ENCODE results near the gene PAK1IP1.
"Not testable (repeated sequence)": the region's sequence is repeated elsewhere in the genome, so short reads cannot be mapped to it uniquely, and the experiment has no call there.

DNA sequence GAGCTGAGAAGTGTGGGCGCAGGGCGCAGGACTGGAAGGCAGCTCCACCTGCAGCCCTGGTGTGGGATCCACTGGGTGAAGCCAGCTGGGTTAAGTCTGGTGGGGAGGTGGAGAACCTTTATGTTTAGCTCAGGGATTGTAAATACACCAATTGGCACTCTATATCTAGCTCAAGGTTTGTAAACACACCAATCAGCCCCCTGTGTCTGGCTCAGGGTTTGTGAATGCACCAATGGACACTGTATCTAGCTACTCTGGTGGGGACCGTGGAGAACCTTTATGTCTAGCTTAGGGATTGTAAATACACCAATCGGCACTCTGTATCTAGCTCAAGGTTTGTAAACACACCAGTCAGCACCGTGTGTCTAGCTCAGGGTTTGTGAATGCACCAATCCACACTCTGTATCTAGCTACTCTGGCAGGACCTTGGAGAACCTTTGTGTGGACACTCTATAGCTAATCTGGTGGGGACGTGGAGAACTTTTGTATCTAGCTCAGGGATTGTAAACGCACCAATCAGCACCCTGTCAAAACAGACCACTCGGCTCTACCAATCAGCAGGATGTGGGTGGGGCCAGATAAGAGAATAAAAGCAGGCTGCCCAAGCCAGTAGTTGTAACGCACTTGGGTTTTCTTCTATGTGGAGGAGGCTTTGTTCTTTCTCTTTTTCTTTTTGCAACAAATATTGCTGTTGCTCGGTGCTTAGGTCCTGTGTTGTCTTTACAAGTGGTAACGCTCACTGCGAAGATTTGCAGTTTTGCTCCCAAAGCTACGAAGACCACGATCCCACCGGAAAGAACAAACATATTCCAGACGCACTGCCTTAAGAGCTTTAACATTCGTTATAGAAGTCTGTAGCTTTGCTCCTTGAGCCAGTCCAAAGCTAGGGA, 26.4 kb downstream of the PAK1IP1 start:
- TF ChIP-seq, protein P1, sequence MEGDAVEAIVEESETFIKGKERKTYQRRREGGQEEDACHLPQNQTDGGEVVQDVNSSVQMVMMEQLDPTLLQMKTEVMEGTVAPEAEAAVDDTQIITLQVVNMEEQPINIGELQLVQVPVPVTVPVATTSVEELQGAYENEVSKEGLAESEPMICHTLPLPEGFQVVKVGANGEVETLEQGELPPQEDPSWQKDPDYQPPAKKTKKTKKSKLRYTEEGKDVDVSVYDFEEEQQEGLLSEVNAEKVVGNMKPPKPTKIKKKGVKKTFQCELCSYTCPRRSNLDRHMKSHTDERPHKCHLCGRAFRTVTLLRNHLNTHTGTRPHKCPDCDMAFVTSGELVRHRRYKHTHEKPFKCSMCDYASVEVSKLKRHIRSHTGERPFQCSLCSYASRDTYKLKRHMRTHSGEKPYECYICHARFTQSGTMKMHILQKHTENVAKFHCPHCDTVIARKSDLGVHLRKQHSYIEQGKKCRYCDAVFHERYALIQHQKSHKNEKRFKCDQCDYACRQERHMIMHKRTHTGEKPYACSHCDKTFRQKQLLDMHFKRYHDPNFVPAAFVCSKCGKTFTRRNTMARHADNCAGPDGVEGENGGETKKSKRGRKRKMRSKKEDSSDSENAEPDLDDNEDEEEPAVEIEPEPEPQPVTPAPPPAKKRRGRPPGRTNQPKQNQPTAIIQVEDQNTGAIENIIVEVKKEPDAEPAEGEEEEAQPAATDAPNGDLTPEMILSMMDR (IDR thresholded peaks at IDR 0.05; ENCODE audit: poor library complexity, severe bottlenecking), result not testable (repeated sequence)
- TF ChIP-seq POLR2AphosphoS5 (IDR thresholded peaks at IDR 0.05); EZH2 (IDR thresholded peaks at IDR 0.05; ENCODE audit: borderline replicate concordance, insufficient read depth, low read length, poor library complexity, severe bottlenecking); MXI1 (conservative IDR thresholded peaks at IDR 0.05; ENCODE audit: poor library complexity, severe bottlenecking); RAD21 (conservative IDR thresholded peaks at IDR 0.05); EP300 (conservative IDR thresholded peaks at IDR 0.05; ENCODE audit: poor library complexity, severe bottlenecking); TAF1 (IDR thresholded peaks at IDR 0.05; ENCODE audit: low read depth); SMC3 (conservative IDR thresholded peaks at IDR 0.05; ENCODE audit: poor library complexity): not testable (repeated sequence)
- TF ChIP-seq, protein P2, sequence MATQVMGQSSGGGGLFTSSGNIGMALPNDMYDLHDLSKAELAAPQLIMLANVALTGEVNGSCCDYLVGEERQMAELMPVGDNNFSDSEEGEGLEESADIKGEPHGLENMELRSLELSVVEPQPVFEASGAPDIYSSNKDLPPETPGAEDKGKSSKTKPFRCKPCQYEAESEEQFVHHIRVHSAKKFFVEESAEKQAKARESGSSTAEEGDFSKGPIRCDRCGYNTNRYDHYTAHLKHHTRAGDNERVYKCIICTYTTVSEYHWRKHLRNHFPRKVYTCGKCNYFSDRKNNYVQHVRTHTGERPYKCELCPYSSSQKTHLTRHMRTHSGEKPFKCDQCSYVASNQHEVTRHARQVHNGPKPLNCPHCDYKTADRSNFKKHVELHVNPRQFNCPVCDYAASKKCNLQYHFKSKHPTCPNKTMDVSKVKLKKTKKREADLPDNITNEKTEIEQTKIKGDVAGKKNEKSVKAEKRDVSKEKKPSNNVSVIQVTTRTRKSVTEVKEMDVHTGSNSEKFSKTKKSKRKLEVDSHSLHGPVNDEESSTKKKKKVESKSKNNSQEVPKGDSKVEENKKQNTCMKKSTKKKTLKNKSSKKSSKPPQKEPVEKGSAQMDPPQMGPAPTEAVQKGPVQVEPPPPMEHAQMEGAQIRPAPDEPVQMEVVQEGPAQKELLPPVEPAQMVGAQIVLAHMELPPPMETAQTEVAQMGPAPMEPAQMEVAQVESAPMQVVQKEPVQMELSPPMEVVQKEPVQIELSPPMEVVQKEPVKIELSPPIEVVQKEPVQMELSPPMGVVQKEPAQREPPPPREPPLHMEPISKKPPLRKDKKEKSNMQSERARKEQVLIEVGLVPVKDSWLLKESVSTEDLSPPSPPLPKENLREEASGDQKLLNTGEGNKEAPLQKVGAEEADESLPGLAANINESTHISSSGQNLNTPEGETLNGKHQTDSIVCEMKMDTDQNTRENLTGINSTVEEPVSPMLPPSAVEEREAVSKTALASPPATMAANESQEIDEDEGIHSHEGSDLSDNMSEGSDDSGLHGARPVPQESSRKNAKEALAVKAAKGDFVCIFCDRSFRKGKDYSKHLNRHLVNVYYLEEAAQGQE (IDR thresholded peaks at IDR 0.05; ENCODE audit: borderline replicate concordance), result not testable (repeated sequence)

Data from neural cell (in vitro differentiated cells).